ENCODE results near the gene PRKAR2B. TPM values are rescaled to one million over a fixed set of nuclear protein-coding genes. Genes with fewer than 3 reads are reported as not detected.

The PRKAR2B gene
- total RNA-seq (100 to 1,000 TPM in 4 of 9 donors, 10 to 100 TPM in 5; 58.2 to 145 (median 87.9) TPM), polyA plus RNA-seq (100 to 1,000 TPM in 1 of 3 donors, 10 to 100 TPM in 2; 30.4 to 212 (median 54.5) TPM)
- long read RNA-seq, donor 1, transcript PRKAR2B-201 (11 exons, 3,745 nt) = major isoform, 50 of 148 reads
- long read RNA-seq, donor 1, partial matches to known transcripts = 98 of 148 reads
- long read RNA-seq, donor 1, other reads (novel, unspliced or antisense) = 0 of 148 reads
- long read RNA-seq, donor 2, transcript PRKAR2B-201 (11 exons, 3,745 nt) = major isoform, 32 of 63 reads
- long read RNA-seq, donor 2, partial matches to known transcripts = 31 of 63 reads
- long read RNA-seq, donor 2, other reads (novel, unspliced or antisense) = 0 of 63 reads
- long read RNA-seq, donor 3, transcript PRKAR2B-201 (11 exons, 3,745 nt) = major isoform, 28 of 109 reads
- long read RNA-seq, donor 3, partial matches to known transcripts = 76 of 109 reads
- long read RNA-seq, donor 3, other reads (novel, unspliced or antisense) = 5 of 109 reads
- long read RNA-seq, donor 4, partial matches to known transcripts = 7 of 11 reads
- long read RNA-seq, donor 4, other reads (novel, unspliced or antisense) = 4 of 11 reads
- long read RNA-seq, donor 5, transcript PRKAR2B-201 (11 exons, 3,745 nt) = major isoform, 195 of 210 reads
- long read RNA-seq, donor 5, partial matches to known transcripts = 7 of 210 reads
- long read RNA-seq, donor 5, other reads (novel, unspliced or antisense) = 8 of 210 reads
- long read RNA-seq, donor 6, partial matches to known transcripts = 1 of 8 reads
- long read RNA-seq, donor 6, other reads (novel, unspliced or antisense) = 7 of 8 reads
- long read RNA-seq, donor 7, transcript PRKAR2B-201 (11 exons, 3,745 nt) = major isoform, 20 of 47 reads
- long read RNA-seq, donor 7, partial matches to known transcripts = 27 of 47 reads
- long read RNA-seq, donor 7, other reads (novel, unspliced or antisense) = 0 of 47 reads
- long read RNA-seq, donor 8, transcript PRKAR2B-201 (11 exons, 3,745 nt) = major isoform, 51 of 77 reads
- long read RNA-seq, donor 8, partial matches to known transcripts = 26 of 77 reads
- long read RNA-seq, donor 8, other reads (novel, unspliced or antisense) = 0 of 77 reads
- long read RNA-seq, donor 9, transcript PRKAR2B-201 (11 exons, 3,745 nt) = major isoform, 32 of 59 reads
- long read RNA-seq, donor 9, partial matches to known transcripts = 27 of 59 reads
- long read RNA-seq, donor 9, other reads (novel, unspliced or antisense) = 0 of 59 reads
- long read RNA-seq, donor 10, transcript PRKAR2B-201 (11 exons, 3,745 nt) = major isoform, 14 of 19 reads
- long read RNA-seq, donor 10, partial matches to known transcripts = 5 of 19 reads
- long read RNA-seq, donor 10, other reads (novel, unspliced or antisense) = 0 of 19 reads

GRCh38 chr7:107044347-107045194 lies at the start of gene PRKAR2B:
PRKAR2B (plus strand) TSS chr7:107044705; CDS start chr7:107044908, 203 bp downstream.
- DNase-seq = peak; percentile 80 to 90 (median 87)
- Histone ChIP-seq H3K27me3 (no peaks in the 10 kb centered on the region), H3K27ac (peak within 1 kb of the TSS in 4 of 5 donors; percentile 57 to 90 (median 74)), H3K4me3 (peak within 1 kb of the TSS; percentile 49 to 81 (median 67)), H3K4me1 (replicated peaks in 1 of 2) (peaks cover 15 to 37% of the 10 kb centered on the region in 2 donors), H3K9me3 (replicated peaks in 1 of 3) (no peaks in the 10 kb centered on the region), H3K36me3 (replicated peaks in 1 of 2) (no peaks in the 10 kb centered on the region)
- intact Hi-C loops (cut with DNase I) = loop anchor here in 1 of 2 donors (5.0 to 10.0 kb wide), 2 partner anchors 97 to 100 kb away; no protein-coding TSS in a partner anchor
- TF ChIP-seq POLR2A (IDR thresholded peaks at IDR 0.05) (peak; percentile 64 to 80), CTCF (IDR thresholded peaks at IDR 0.05) (peak in 2 of 6 experiments; percentile 14 to 25)
- 0 to 2% (median 0%) methylated on average over 21 to 110 of the region's 110 CpGs for WGBS, 4 donors

- intact Hi-C loops (cut with DNase I) = no loop called here
- Histone ChIP-seq H3K9me3 (replicated peaks in 1 of 3) (no peaks in the 10 kb centered on the region), H3K4me3 (no peak overlapping the region), H3K27ac (no peak overlapping the region), H3K36me3 (replicated peaks in 1 of 2) (no peaks in the 10 kb centered on the region), H3K4me1 (replicated peaks in 1 of 2) (peaks cover 0 to 4% of the 10 kb centered on the region in 2 donors), H3K27me3 (no peaks in the 10 kb centered on the region)
- DNase-seq = no peak
- no peak for TF ChIP-seq POLR2A (IDR thresholded peaks at IDR 0.05)
- TF ChIP-seq CTCF (IDR thresholded peaks at IDR 0.05) = no peak
- 93 to 96% (median 93%) methylated on average over 7 of the region's 7 CpGs for WGBS, 4 donors
Measured at GRCh38 chr7:106994833-106995232, 49.7 kb upstream of the PRKAR2B start.

GRCh38 chr7:106997487-106998271 lies 46.8 kb upstream of the PRKAR2B start:
- WGBS, 4 donors = 59 to 64% (median 62%) methylated on average over 5 of the region's 5 CpGs
- Histone ChIP-seq H3K27ac (no peak overlapping the region), H3K4me3 (no peak overlapping the region), H3K9me3 (replicated peaks in 1 of 3) (no peaks in the 10 kb centered on the region), H3K36me3 (replicated peaks in 1 of 2) (no peaks in the 10 kb centered on the region), H3K4me1 (replicated peaks in 1 of 2) (peaks cover 0 to 4% of the 10 kb centered on the region in 2 donors), H3K27me3 (no peaks in the 10 kb centered on the region)
- no peak for DNase-seq
- TF ChIP-seq POLR2A (IDR thresholded peaks at IDR 0.05) (no peak), CTCF (IDR thresholded peaks at IDR 0.05) (no peak)
- intact Hi-C loops (cut with DNase I) = no loop called here
